Fibroblast of peridontal ligament (primary cell): Measurements from ENCODE around the gene UVSSA.

Experiments
- DNase-seq: peaks from one replicate; pipeline ENCODE4 v3.0.0-alpha.2; 2010; ENCODE audit errors: extremely low read depth

Gene UVSSA

GRCh38 chr4:1409079-1409478, 62.1 kb downstream of the UVSSA start:
- no peak for DNase-seq

GRCh38 chr4:1409491-1410425, 62.8 kb downstream of the UVSSA start:
- DNase-seq: no peak

GRCh38 chr4:1410491-1411325, 63.7 kb downstream of the UVSSA start:
- peak; percentile 10 for DNase-seq

- DNase-seq: no peak
These were observed 64.7 kb downstream of the UVSSA start for GRCh38 chr4:1411436-1412375.

GRCh38 chr4:1412376-1413203, 65.6 kb downstream of the UVSSA start:
- DNase-seq: no peak

GRCh38 chr4:1413204-1413663, 66.2 kb downstream of the UVSSA start:
- no peak for DNase-seq

GRCh38 chr4:1413687-1414479, 66.9 kb downstream of the UVSSA start:
- no peak for DNase-seq

- DNase-seq: no peak
These were observed 68.0 kb downstream of the UVSSA start for GRCh38 chr4:1414831-1415680.

GRCh38 chr4:1415681-1415981, 68.6 kb downstream of the UVSSA start:
- DNase-seq: no peak

GRCh38 chr4:1416051-1416947, 69.3 kb downstream of the UVSSA start:
- DNase-seq: no peak

GRCh38 chr4:1416948-1417260, 69.9 kb downstream of the UVSSA start:
- no peak for DNase-seq

- DNase-seq: no peak
These were observed 70.7 kb downstream of the UVSSA start for GRCh38 chr4:1417522-1418390.

GRCh38 chr4:1418494-1419285, 71.7 kb downstream of the UVSSA start:
- DNase-seq: no peak

- DNase-seq: no peak
These were observed 72.7 kb downstream of the UVSSA start for GRCh38 chr4:1419708-1420107.

- DNase-seq: no peak
These were observed 74.6 kb downstream of the UVSSA start for GRCh38 chr4:1421657-1422056.

GRCh38 chr4:1427010-1427409, 80.0 kb downstream of the UVSSA start:
- no peak for DNase-seq
